Measurements from ENCODE around the gene RELN.

The RELN gene

DNA sequence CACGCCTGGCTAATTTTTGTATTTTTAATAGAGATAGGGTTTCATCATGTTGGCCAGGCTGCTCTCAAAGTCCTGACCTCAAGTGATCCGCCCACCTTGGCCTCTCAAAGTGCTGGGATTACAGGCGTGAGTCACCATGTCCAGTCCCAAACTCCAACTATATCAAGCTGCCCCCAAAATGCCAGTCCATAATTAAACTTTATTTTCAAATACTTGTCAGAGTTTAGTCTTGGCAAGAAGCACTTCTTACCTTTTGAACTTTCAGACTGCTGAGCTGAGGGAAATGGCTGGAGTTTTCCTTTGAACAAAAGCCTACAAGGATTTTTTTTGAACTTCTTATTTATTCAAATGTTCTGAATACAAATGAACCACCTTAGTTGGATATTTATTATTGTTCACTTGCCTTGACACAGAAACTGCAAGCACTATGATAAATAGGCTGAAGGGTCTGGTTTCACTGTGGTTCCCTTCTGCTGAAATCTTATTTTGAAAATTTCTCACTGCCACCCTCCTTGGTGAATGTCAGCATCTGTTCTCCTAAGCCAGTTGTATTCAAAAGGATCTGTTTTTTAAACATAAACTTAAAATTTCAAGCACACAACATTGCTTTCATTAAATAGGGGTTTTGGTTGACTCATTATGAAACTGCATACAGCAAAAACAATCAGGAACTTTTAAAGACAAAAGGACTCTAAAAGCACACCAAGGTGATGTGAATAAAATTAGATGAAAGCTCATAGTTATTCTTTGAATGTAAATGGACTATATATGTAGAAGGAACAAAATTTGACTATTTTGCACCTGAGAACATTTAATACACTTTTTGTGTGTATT, 441.8 kb downstream of the RELN start:
- DNase-seq (ENCODE audit: low read depth, low spot score), result no peak
- Histone ChIP-seq H3K9me3 (ENCODE audit: control insufficient read depth, insufficient read depth, low read length) (no peaks in the 10 kb centered on the region), H3K27ac (ENCODE audit: low read length) (no peak overlapping the region), H3K4me1 (ENCODE audit: control insufficient read depth, insufficient read depth, low read length) (peaks cover 1% of the 10 kb centered on the region; the same call in 1 of the 2 replicates), H3K27me3 (ENCODE audit: control insufficient read depth, insufficient read depth, low read length) (no peaks in the 10 kb centered on the region), H3K36me3 (ENCODE audit: control insufficient read depth, insufficient read depth, low read length) (no peaks in the 10 kb centered on the region), H3K4me3 (ENCODE audit: low read length) (no peak overlapping the region)
- WGBS (ENCODE audit: insufficient coverage, insufficient read length), result no CpG with 5 or more reads among the region's 3 CpGs

DNA sequence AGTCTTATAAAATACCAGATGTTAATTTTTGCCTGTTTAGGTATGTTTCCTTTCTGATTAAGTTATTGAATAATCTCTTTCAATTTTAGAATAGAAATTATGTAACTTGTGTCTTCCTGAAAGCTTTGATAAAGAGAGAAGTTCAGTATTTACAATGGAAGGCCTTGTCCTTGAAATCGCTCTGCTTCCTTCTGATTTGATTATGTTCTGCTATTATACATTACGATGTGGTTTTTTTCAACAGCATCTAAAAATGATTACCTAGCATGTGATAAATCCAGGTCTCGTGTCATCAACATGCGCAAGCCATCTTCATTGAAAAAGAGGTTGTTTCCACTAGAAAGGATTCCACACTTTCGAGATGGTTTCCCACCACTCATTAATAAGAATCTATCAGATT, 447.0 kb downstream of the RELN start:
- Histone ChIP-seq H3K4me3 (ENCODE audit: low read length) (no peak overlapping the region), H3K27me3 (ENCODE audit: control insufficient read depth, insufficient read depth, low read length) (no peaks in the 10 kb centered on the region), H3K36me3 (ENCODE audit: control insufficient read depth, insufficient read depth, low read length) (no peaks in the 10 kb centered on the region), H3K9me3 (ENCODE audit: control insufficient read depth, insufficient read depth, low read length) (no peaks in the 10 kb centered on the region), H3K4me1 (ENCODE audit: control insufficient read depth, insufficient read depth, low read length) (no peaks in the 10 kb centered on the region), H3K27ac (ENCODE audit: low read length) (no peak overlapping the region)
- DNase-seq (ENCODE audit: low read depth, low spot score), result no peak
- no CpG with 5 or more reads among the region's 5 CpGs for WGBS (ENCODE audit: insufficient coverage, insufficient read length)

DNA sequence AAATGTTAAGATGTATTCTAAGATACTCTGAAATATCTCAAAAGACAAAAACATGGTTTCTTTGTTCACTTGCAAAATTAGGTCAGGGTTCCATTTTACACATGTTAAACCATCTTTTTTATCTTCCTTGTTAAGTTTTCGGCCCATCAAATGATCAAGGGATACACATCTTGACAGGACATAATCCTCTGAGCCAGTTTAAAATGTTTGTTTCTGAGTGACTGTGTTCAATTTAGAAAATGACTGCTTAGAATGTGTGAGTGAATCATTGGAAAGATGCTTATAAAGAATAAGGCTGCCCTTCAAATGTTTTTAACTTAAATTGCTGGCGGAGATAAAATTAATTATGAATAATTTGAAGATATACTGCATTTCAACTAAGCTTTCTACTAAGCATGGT, 447.5 kb downstream of the RELN start:
- no CpG with 5 or more reads among the region's 2 CpGs for WGBS (ENCODE audit: insufficient coverage, insufficient read length)
- Histone ChIP-seq H3K9me3 (ENCODE audit: control insufficient read depth, insufficient read depth, low read length) (no peaks in the 10 kb centered on the region), H3K27ac (ENCODE audit: low read length) (no peak overlapping the region), H3K27me3 (ENCODE audit: control insufficient read depth, insufficient read depth, low read length) (no peaks in the 10 kb centered on the region), H3K4me1 (ENCODE audit: control insufficient read depth, insufficient read depth, low read length) (no peaks in the 10 kb centered on the region), H3K36me3 (ENCODE audit: control insufficient read depth, insufficient read depth, low read length) (no peaks in the 10 kb centered on the region), H3K4me3 (ENCODE audit: low read length) (no peak overlapping the region)
- no peak for DNase-seq (ENCODE audit: low read depth, low spot score)

DNA sequence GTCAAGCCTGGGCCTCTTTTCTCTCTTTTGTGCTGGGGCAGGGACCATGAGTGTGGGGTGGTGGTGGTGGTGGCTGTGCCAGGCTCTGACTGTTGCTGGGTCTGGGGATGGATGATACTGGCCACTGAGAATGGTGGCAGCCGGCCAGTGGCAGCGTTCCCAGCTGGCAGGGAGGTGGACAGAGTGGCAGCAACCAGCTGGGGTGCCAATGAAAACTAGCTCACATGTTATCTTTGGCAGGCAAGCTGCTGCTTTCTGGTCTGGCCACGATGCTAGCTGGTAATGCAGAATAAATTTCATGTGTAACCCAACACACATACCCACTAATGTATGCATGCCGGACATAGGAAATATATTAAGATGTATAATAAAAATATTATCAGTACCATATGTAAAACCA, 448.4 kb downstream of the RELN start:
- H3K9me3 ChIP-seq (ENCODE audit: control insufficient read depth, insufficient read depth, low read length), result no peaks in the 10 kb centered on the region
- no peaks in the 10 kb centered on the region for H3K4me1 ChIP-seq (ENCODE audit: control insufficient read depth, insufficient read depth, low read length)
- H3K36me3 ChIP-seq (ENCODE audit: control insufficient read depth, insufficient read depth, low read length), result no peaks in the 10 kb centered on the region
- H3K27me3 ChIP-seq (ENCODE audit: control insufficient read depth, insufficient read depth, low read length), result no peaks in the 10 kb centered on the region
- no CpG with 5 or more reads among the region's 4 CpGs for WGBS (ENCODE audit: insufficient coverage, insufficient read length)
- no peak overlapping the region for H3K27ac ChIP-seq (ENCODE audit: low read length)
- H3K4me3 ChIP-seq (ENCODE audit: low read length), result no peak overlapping the region
- no peak for DNase-seq (ENCODE audit: low read depth, low spot score)

DNA sequence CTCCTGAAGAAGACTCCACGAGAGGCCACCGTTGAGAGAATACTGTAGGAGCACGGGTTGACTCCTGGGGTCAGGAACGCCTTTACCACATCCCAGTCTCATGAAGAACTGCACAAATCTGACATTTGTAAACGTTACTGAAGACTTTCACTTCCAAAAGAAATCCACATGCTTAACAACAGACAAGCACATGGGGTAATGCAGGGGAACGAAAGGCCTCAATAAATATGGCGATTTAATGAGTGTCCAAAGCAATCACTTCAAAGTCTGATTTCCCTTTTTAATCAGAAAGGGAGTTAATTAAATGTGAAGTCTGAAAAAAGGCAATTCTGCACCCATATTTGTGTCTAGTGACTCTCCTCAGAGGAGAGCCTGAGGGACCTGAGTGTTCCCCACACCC, 449.1 kb downstream of the RELN start:
- no peaks in the 10 kb centered on the region for H3K9me3 ChIP-seq (ENCODE audit: control insufficient read depth, insufficient read depth, low read length)
- no peaks in the 10 kb centered on the region for H3K36me3 ChIP-seq (ENCODE audit: control insufficient read depth, insufficient read depth, low read length)
- WGBS (ENCODE audit: insufficient coverage, insufficient read length), result no CpG with 5 or more reads among the region's 7 CpGs
- H3K4me3 ChIP-seq (ENCODE audit: low read length), result no peak overlapping the region
- H3K4me1 ChIP-seq (ENCODE audit: control insufficient read depth, insufficient read depth, low read length), result no peaks in the 10 kb centered on the region
- no peak for DNase-seq (ENCODE audit: low read depth, low spot score)
- no peak overlapping the region for H3K27ac ChIP-seq (ENCODE audit: low read length)
- no peaks in the 10 kb centered on the region for H3K27me3 ChIP-seq (ENCODE audit: control insufficient read depth, insufficient read depth, low read length)

DNA sequence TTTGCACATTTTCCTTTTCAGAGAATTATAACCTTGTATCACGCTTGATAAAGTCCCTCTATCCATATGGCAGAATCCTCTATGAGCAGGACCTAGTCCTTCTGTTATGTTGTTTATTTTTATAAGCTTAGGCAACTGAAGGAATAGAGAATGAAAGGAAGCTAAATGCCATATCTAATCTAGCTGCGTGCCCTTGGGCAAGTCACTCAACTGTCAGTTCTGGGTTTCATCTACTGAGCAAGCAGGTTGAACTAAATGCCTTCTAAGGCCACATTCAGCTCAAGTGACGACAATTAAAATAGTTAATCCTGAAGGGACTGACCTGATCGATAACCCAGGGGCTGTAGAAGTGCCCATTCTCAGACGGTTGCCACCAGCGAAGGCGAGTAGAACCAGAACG, 449.6 kb downstream of the RELN start:
- Histone ChIP-seq H3K4me3 (ENCODE audit: low read length) (no peak overlapping the region), H3K27me3 (ENCODE audit: control insufficient read depth, insufficient read depth, low read length) (no peaks in the 10 kb centered on the region), H3K9me3 (ENCODE audit: control insufficient read depth, insufficient read depth, low read length) (no peaks in the 10 kb centered on the region), H3K4me1 (ENCODE audit: control insufficient read depth, insufficient read depth, low read length) (no peaks in the 10 kb centered on the region), H3K36me3 (ENCODE audit: control insufficient read depth, insufficient read depth, low read length) (no peaks in the 10 kb centered on the region), H3K27ac (ENCODE audit: low read length) (no peak overlapping the region)
- no CpG with 5 or more reads among the region's 8 CpGs for WGBS (ENCODE audit: insufficient coverage, insufficient read length)
- no peak for DNase-seq (ENCODE audit: low read depth, low spot score)

DNA sequence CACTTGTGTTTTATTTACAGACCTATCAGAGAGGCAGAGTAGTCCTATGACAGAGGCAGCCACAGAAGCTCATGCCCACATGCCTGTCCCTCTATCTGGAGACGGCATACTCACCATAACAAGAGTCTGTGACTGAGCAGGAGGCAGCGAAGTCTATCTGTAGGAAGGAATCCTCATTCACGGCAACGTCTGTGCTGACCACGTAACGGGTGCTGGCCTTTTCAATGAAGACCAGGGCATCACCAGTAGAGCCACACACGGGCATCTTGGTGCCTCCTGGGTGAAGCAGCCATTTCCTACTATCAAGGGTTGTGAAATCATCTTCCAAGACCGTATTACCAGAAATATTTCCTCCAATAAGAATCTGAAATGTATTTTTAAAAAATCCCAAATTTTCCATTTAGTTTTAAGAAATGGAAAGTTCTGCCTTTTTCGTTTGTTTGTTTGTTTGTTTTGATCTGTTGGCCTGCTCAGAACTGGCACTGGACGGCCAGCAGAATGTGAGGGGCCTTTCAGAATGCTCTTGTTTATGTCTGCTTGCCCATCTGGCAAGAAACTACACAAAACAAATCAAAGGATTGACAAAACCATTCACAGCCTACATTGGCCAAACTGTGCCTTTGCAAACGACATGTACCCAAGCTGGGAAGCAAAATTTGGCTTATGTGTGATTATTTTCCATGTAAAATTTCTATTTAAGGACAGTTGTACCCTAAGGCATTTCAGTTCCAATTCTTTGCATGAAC, 450.3 kb downstream of the RELN start:
- no peaks in the 10 kb centered on the region for H3K9me3 ChIP-seq (ENCODE audit: control insufficient read depth, insufficient read depth, low read length)
- no peak for DNase-seq (ENCODE audit: low read depth, low spot score)
- no peak overlapping the region for H3K27ac ChIP-seq (ENCODE audit: low read length)
- no peaks in the 10 kb centered on the region for H3K27me3 ChIP-seq (ENCODE audit: control insufficient read depth, insufficient read depth, low read length)
- H3K4me3 ChIP-seq (ENCODE audit: low read length), result no peak overlapping the region
- WGBS (ENCODE audit: insufficient coverage, insufficient read length), result no CpG with 5 or more reads among the region's 11 CpGs
- no peaks in the 10 kb centered on the region for H3K36me3 ChIP-seq (ENCODE audit: control insufficient read depth, insufficient read depth, low read length)
- no peaks in the 10 kb centered on the region for H3K4me1 ChIP-seq (ENCODE audit: control insufficient read depth, insufficient read depth, low read length)

DNA sequence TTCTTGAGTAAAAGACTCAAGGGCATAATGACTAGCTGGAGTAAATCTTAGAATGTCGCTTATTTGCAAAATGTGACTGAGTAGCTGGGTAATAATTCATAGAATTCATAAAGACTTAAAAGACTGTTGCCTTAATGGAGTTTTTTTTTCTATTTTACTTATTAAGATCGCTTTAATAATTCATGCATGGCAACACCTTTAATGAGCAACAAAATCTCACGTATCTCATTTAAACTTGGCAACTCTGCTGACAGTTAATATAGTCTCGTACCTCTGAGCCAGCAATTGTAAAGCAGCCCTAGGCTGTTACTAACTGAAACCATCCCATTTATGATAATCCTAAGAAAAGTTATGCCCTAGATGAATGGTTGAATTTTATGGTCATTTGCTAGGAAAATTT, 455.7 kb downstream of the RELN start:
- no peaks in the 10 kb centered on the region for H3K27me3 ChIP-seq (ENCODE audit: control insufficient read depth, insufficient read depth, low read length)
- no peak overlapping the region for H3K4me3 ChIP-seq (ENCODE audit: low read length)
- WGBS (ENCODE audit: insufficient coverage, insufficient read length), result no CpG with 5 or more reads among the region's 4 CpGs
- no peak for DNase-seq (ENCODE audit: low read depth, low spot score)
- H3K36me3 ChIP-seq (ENCODE audit: control insufficient read depth, insufficient read depth, low read length), result no peaks in the 10 kb centered on the region
- H3K9me3 ChIP-seq (ENCODE audit: control insufficient read depth, insufficient read depth, low read length), result no peaks in the 10 kb centered on the region
- no peak overlapping the region for H3K27ac ChIP-seq (ENCODE audit: low read length)
- no peaks in the 10 kb centered on the region for H3K4me1 ChIP-seq (ENCODE audit: control insufficient read depth, insufficient read depth, low read length)

DNA sequence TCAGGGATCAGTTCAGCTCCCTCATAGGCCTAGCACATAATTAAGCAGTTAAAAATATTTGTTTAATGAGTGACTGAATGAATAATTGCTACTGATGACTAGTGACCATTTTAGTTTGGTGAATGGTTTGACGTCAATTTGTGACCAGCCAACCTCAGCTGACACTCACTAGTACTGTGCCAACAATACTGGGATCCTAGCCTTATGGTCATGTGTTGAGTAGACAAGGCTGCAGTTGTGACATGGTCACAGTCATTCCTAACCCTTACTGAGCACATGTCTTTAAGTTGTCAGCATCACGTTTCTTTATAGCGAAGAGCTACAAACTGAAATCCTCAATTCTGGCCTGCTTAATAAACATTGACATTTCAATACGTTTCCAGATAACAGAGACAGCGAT, 456.5 kb downstream of the RELN start:
- no peak for DNase-seq (ENCODE audit: low read depth, low spot score)
- Histone ChIP-seq H3K27ac (ENCODE audit: low read length) (no peak overlapping the region), H3K9me3 (ENCODE audit: control insufficient read depth, insufficient read depth, low read length) (no peaks in the 10 kb centered on the region), H3K4me1 (ENCODE audit: control insufficient read depth, insufficient read depth, low read length) (no peaks in the 10 kb centered on the region), H3K27me3 (ENCODE audit: control insufficient read depth, insufficient read depth, low read length) (no peaks in the 10 kb centered on the region), H3K36me3 (ENCODE audit: control insufficient read depth, insufficient read depth, low read length) (no peaks in the 10 kb centered on the region), H3K4me3 (ENCODE audit: low read length) (no peak overlapping the region)
- no CpG with 5 or more reads among the region's 5 CpGs for WGBS (ENCODE audit: insufficient coverage, insufficient read length)

DNA sequence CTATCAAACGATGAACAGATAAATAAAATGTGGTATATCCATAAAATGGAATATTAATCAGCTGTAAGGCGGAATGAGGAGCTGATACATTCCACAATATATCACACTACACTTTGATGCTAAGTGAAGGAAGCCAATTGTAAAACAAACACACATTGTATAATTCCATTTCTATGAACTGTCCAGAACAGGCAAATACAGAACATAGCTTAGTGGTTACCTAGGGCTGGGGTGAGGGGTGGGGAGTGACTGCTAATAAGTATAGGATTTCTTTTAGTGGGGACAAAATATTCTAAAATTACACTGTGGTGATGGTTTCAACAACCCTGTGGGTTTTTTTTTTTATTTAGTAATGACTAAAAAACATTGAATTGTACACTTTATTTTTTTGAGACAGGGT, 461.3 kb downstream of the RELN start:
- Histone ChIP-seq H3K27ac (ENCODE audit: low read length) (no peak overlapping the region), H3K4me1 (ENCODE audit: control insufficient read depth, insufficient read depth, low read length) (no peaks in the 10 kb centered on the region), H3K4me3 (ENCODE audit: low read length) (no peak overlapping the region), H3K27me3 (ENCODE audit: control insufficient read depth, insufficient read depth, low read length) (no peaks in the 10 kb centered on the region), H3K9me3 (ENCODE audit: control insufficient read depth, insufficient read depth, low read length) (no peaks in the 10 kb centered on the region), H3K36me3 (ENCODE audit: control insufficient read depth, insufficient read depth, low read length) (no peaks in the 10 kb centered on the region)
- WGBS (ENCODE audit: insufficient coverage, insufficient read length), result no CpG with 5 or more reads among the region's 2 CpGs
- no peak for DNase-seq (ENCODE audit: low read depth, low spot score)
